Astrocyte of the cerebellum (primary cell): ENCODE data around the gene TNP2.

Experiments used
- DNase-seq: peaks from one replicate; pipeline ENCODE4 v3.0.0-alpha.2; 2011; ENCODE audit warnings: low read depth
- H3K4me3 ChIP-seq: 2 replicates; pipeline ENCODE4 v1.5.1; 2011; ENCODE audit warnings: mild to moderate bottlenecking, low read depth, low read length, moderate library complexity
- in situ Hi-C: cut with HindIII; loops from 2 replicates; pipeline ENCODE4 v1.10.0; 2017; ENCODE audit warnings: low sequenced_read_pairs
- TF ChIP-seq, protein P1 (sequence below): IDR thresholded peaks from 2 replicates; pipeline ENCODE4 v1.5.1; 2012; ENCODE audit warnings: low read length, low read depth, moderate library complexity, mild to moderate bottlenecking; ENCODE audit errors: missing control alignments

The TNP2 gene

DNA sequence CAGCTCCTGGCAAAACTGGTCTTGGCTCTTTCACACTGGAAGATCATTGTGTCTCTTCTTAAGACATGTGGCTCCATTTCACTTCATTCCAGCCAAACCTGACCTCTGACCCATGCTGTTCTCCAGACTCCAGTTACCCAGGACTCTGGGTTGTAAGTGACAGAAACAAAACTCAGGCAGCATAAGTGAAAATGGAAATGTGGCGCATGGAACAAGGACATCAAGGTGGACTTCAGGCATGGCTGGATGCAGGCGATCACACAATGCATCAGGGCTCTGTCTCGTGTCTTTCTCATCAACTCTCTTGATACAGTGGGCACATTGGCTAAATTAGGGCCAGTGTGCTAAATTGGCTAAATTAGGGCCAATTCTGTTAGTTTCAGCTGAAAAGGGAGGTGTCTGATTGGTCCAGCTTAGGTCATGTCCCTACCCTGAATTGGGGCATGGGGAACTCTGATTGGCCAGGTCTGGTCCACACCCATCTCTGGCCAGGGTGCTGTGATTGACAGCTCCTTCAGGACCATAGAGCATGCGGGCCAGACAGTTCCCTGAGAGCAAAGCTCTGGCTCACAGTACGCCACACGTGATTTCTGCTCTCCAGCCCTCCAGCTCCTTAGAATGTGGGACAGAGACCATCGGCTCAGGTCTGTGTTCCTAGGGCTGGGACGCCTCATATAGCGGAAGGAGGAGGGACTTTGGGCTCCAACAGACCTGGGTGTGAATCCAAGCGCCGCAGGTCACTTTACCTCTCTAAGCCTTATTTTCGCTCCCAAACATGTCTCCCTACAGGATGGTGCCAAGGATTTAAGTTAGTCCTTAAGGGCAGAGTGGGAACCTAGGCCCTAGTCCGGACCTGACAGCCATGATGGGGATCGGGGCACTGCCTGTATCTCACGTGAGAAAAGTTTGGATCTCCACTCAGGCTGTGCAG is 30.6 kb downstream of the TNP2 start:
- DNase-seq: no peak
- TF ChIP-seq, protein P1, sequence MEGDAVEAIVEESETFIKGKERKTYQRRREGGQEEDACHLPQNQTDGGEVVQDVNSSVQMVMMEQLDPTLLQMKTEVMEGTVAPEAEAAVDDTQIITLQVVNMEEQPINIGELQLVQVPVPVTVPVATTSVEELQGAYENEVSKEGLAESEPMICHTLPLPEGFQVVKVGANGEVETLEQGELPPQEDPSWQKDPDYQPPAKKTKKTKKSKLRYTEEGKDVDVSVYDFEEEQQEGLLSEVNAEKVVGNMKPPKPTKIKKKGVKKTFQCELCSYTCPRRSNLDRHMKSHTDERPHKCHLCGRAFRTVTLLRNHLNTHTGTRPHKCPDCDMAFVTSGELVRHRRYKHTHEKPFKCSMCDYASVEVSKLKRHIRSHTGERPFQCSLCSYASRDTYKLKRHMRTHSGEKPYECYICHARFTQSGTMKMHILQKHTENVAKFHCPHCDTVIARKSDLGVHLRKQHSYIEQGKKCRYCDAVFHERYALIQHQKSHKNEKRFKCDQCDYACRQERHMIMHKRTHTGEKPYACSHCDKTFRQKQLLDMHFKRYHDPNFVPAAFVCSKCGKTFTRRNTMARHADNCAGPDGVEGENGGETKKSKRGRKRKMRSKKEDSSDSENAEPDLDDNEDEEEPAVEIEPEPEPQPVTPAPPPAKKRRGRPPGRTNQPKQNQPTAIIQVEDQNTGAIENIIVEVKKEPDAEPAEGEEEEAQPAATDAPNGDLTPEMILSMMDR: no peak
- in situ Hi-C loops: no loop called here
- H3K4me3 ChIP-seq: no peak overlapping the region

DNA sequence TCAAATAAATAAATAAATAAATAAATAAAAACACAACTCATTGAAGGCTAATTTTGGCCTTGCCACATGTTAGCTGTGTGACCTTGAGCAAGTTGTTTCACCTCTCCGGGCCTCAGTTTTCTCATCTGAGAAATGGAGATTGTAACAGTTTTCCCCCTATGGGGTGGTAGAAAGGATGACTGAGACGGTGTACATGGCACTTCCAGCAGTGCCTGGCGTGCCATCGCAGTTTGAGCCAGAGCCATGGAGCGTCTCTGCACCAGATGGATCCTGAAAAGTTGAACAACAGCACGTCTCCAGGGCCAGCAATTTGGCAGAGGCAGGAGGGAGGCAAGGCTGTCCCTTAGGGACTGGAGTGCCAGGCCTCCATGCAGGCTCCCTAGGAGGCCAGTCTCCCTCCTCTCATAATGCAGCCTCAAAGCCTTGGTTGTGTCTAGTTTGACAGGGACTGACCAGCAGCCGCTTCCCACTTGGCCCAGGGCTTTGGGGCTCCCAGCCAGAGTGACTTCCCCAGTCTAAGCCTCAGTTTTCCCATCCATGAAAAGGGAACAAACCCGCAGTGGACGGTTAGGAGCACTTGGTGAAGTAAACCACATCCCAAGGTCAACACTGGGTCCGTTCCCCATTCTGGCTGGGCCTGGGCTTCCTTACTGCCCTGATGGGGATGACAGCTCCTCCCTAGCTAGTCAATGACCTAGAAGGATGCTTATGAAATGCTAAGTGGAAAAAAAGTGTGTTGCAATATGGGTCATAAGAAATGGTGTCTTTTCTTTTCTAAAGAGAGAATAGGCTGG is 32.5 kb downstream of the TNP2 start:
- no peak for DNase-seq
- in situ Hi-C loops: no loop called here
- TF ChIP-seq, protein P1: no peak

DNA sequence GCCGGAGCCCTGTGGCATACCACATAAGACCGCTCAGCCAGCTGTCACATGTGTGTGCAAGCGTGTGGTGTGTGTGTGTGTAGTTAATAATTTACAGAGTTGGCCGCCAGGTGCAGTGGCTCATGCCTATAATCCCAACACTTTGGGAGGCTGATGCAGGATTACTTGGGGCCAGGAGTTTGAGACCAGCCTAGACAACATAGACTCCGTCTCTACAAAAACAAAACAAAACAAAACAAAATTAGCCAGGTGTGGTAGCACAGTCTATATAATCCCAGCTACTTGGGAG is 33.5 kb downstream of the TNP2 start:
- DNase-seq: no peak
- TF ChIP-seq, protein P1: no peak
- in situ Hi-C loops: no loop called here
- H3K4me3 ChIP-seq: no peak overlapping the region

More for the DNA sequence above, 32.5 kb downstream of the TNP2 start:
- no peak overlapping the region for H3K4me3 ChIP-seq

DNA sequence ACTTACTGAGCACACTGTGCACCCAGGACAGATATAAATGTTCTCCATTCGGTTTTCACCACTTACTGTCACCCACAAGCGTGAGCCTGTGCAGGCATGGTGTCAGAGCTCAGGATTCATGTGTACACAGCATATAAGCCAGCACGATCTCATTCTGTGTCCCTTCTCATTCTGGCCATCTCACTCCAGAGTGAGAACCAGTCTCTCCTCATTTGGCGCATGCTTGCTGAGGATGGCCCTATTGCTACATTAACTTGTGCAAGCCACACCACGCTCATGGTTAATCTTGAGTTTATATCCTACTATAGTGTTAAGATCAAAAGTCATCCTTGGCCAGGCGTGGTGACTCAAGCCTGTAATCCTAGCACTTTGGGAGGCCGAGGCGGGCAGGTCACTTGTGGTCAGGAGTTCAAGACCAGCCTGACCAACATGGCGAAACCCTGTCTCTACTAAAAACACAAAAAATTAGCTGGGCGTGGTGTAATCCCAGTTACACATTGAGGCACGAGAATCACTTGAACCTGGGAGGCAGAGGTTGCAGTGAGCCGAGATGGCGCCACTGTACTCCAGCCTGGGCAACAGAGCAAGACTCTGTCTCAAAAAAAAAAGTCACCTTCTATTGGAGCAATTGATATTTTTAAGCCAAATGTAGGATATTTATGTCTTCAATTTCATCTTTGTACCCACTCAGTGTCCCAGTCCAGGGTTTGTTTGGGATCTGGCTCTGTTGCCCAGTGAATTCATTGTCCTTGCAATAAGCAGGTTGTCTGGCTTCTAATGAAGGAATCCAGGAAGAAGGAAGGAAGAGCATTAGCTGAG is 34.0 kb downstream of the TNP2 start:
- DNase-seq: no peak
- TF ChIP-seq, protein P1: no peak
- in situ Hi-C loops: no loop called here
- no peak overlapping the region for H3K4me3 ChIP-seq

DNA sequence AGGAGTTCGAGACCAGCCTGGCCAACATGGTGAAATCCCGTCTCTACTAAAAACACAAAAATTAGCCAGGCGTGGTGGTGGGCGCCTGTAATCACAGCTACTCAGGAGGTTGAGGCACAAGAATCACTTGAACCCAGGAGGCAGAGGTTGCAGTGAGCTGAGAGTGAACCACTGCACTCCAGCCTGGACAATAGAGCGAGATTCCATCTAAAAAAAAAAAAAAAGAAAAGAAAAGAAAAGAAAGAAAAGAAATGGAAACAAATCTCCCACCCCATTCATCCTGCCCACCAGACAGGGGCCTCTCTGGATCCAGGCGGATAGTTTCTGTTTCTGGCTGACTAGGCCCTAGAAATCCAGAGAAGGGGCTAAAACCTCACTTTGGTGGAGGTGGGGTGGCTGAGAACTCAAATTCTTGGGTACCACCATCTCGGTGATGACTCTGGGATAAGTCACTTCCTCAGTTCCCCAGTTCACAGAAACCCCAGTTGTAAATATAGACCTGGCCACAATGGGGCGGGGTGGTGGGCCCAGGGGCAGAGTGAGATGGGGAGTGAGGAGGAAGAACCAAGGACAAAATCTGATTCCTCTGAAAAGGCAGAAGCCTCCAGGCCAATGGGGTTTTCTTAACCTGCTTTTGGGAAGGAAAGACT is 35.3 kb downstream of the TNP2 start:
- TF ChIP-seq, protein P1: no peak
- no peak overlapping the region for H3K4me3 ChIP-seq
- DNase-seq: no peak
- in situ Hi-C loops: no loop called here
